Right lobe of liver (tissue), 6 donors: Measurements from ENCODE around the gene EFNA4. TPM values are rescaled to one million over a fixed set of nuclear protein-coding genes. Genes with fewer than 3 reads are reported as not detected.

Experiments used
- ATAC-seq, 4 donors: fragments of 200-7000 bp; cut with Tn5 transposase; one replicate each; pipeline ENCODE4 v1.9.1; 2020; ENCODE audit warnings: mild to moderate bottlenecking in 4 of 4, moderate library complexity in 4 of 4
- DNase-seq, 3 donors: peaks; one replicate each; pipeline ENCODE4 v3.0.0-alpha.2; 2020
- H3K27ac ChIP-seq, 3 donors: fragments of 200-600 bp; one replicate each; pipeline ENCODE4 v1.8.0; 2022
- H3K27me3 ChIP-seq, 2 donors: fragments of 200-600 bp; one replicate each; pipeline ENCODE4 v1.8.0; 2022
- H3K36me3 ChIP-seq, 4 donors: fragments of 200-600 bp; sonication (generic) in 1 of 4; one replicate each; pipeline versions ENCODE4 v1.5.1 to v1.8.0; 2017 to 2022; ENCODE audit warnings: control low read depth in 1 of 4
- H3K4me1 ChIP-seq, 4 donors: fragments of 200-600 bp; sonication (generic) in 1 of 4; one replicate each; pipeline versions ENCODE4 v1.5.1 to v1.8.0; 2017 to 2022; ENCODE audit warnings: control low read depth in 1 of 4
- H3K4me3 ChIP-seq, 3 donors: fragments of 200-600 bp; one replicate each; pipeline ENCODE4 v1.8.0; 2022
- H3K9me3 ChIP-seq, 4 donors: fragments of 200-600 bp; sonication (generic) in 1 of 4; one replicate each; pipeline versions ENCODE4 v1.5.1 to v1.8.0; 2017 to 2022; ENCODE audit warnings: control low read depth in 1 of 4
- CTCF ChIP-seq, 4 donors: fragments of 200-600 bp in 3 of 4; fragments of 450-650 bp in 1 of 4; IDR thresholded peaks; one replicate each; pipeline versions ENCODE4 v1.5.1 to v1.8.0; 2016 to 2022; ENCODE audit warnings: antibody characterized with exemption in 4 of 4, mild to moderate bottlenecking in 2 of 4
- POLR2A ChIP-seq: fragments of 450-650 bp; IDR thresholded peaks from one replicate; pipeline ENCODE4 v1.6.1; 2017; ENCODE audit warnings: antibody characterized with exemption, mild to moderate bottlenecking
- WGBS: methylation state at CpG from one replicate; pipeline ENCODE4 v1.1.6; 2018; ENCODE audit warnings: low coverage, low lambda C conversion rate; ENCODE audit not compliant: insufficient coverage; ENCODE audit errors: missing lambda C conversion rate; 5-methylcytosine and 5-hydroxymethylcytosine counted together
- intact Hi-C, 2 donors: fragments of 100-400 bp; cut with DNase I; formaldehyde crosslinking; loops; one replicate each; pipeline versions ENCODE4 v1.11.2 to v1.14.1; 2022
- total RNA-seq, 6 experiments: library from RNA; depleted of rRNA in 2 of 6; stranded (reverse); fragments of >200 nt in 2 of 6; fragmentation: NEBNext Ultra II Directional in 3 of 6; extraction: Animal tissue kit (Norgen Biotek cat#: 25700) in 3 of 6; gene quantifications; one replicate each; pipeline versions ENCODE4 v1.1.0 to v1.2.4, GENCODE V29; 2016 to 2023
- donor health status: DM: no; HTN: yes; CAD: no.
- donor health status: DM: no; HTN: no; CAD: no.
- donor health status: DM: no; HTN: no; CAD: no.
- donor health status: DM: no; HTN: yes; CAD: no.
- donor health status: DM: no; HTN: yes; CAD: no.

The EFNA4 gene
- total RNA-seq, 6 experiments from 2014 or later = 2.3 to 6.4 (median 3.0) TPM

GRCh38 chr1:155106862-155107261 lies 43.3 kb downstream of the EFNA4 start:
- DNase-seq = peak; percentile 60 to 72 (median 69)
- peak; percentile 36 to 55 (median 41) for ATAC-seq
- intact Hi-C loops = no loop called here
- TF ChIP-seq POLR2A = no peak
- TF ChIP-seq CTCF (IDR thresholded peaks at IDR 0.05) = no peak
- 40% methylated on average over 6 of the region's 6 CpGs for WGBS
- Histone ChIP-seq H3K4me1 (peaks cover 0 to 60% (median 27%) of the 10 kb centered on the region in 4 donors), H3K27ac (peak overlapping the region; percentile 97 to 100 (median 99)), H3K36me3 (no peaks in the 10 kb centered on the region), H3K27me3 (no peaks in the 10 kb centered on the region), H3K9me3 (no peaks in the 10 kb centered on the region), H3K4me3 (no peak overlapping the region)

GRCh38 chr1:155107309-155108264 lies 44.0 kb downstream of the EFNA4 start:
- peak; percentile 24 for TF ChIP-seq POLR2A
- no peak for TF ChIP-seq CTCF (IDR thresholded peaks at IDR 0.05)
- no peaks in the 10 kb centered on the region for H3K9me3 ChIP-seq
- ATAC-seq (peak; percentile 65 to 76 (median 69)), DNase-seq (peak; percentile 73 to 93 (median 82))
- no peaks in the 10 kb centered on the region for H3K36me3 ChIP-seq
- WGBS = 14% methylated on average over 9 of the region's 12 CpGs
- peak overlapping the region; percentile 97 to 100 (median 99) for H3K27ac ChIP-seq
- peak overlapping the region in 2 of 3 donors; percentile 37 to 40 for H3K4me3 ChIP-seq
- no peaks in the 10 kb centered on the region for H3K27me3 ChIP-seq
- intact Hi-C loops = no loop called here
- peaks cover 0 to 53% (median 24%) of the 10 kb centered on the region in 4 donors for H3K4me1 ChIP-seq

GRCh38 chr1:155108296-155108695 lies 44.8 kb downstream of the EFNA4 start:
- Histone ChIP-seq H3K4me3 (peak overlapping the region in 2 of 3 donors; percentile 37 to 40), H3K4me1 (peaks cover 0 to 46% (median 21%) of the 10 kb centered on the region in 4 donors), H3K27me3 (no peaks in the 10 kb centered on the region), H3K27ac (peak overlapping the region; percentile 97 to 100 (median 99)), H3K36me3 (no peaks in the 10 kb centered on the region), H3K9me3 (no peaks in the 10 kb centered on the region)
- WGBS = 55% methylated on average over 5 of the region's 5 CpGs
- intact Hi-C loops = no loop called here
- ATAC-seq (no peak), DNase-seq (no peak)
- TF ChIP-seq CTCF (IDR thresholded peaks at IDR 0.05) = no peak
- no peak for TF ChIP-seq POLR2A

- Histone ChIP-seq H3K4me3 (no peak overlapping the region), H3K4me1 (peaks cover 0 to 25% (median 7%) of the 10 kb centered on the region in 4 donors), H3K27ac (no peak overlapping the region), H3K27me3 (no peaks in the 10 kb centered on the region), H3K36me3 (no peaks in the 10 kb centered on the region), H3K9me3 (no peaks in the 10 kb centered on the region)
- WGBS = 77% methylated on average over 8 of the region's 8 CpGs
- ATAC-seq = no peak
- TF ChIP-seq CTCF (IDR thresholded peaks at IDR 0.05) = no peak
- no peak for TF ChIP-seq POLR2A
- intact Hi-C loops = no loop called here
- DNase-seq = no peak
Measured at GRCh38 chr1:155110381-155110780, 46.8 kb downstream of the EFNA4 start.
